DMS53 treated with DMSO at 0.1 percent for 48 hours (cell line): Measurements from ENCODE around the gene NAV1.
"Not testable (repeated sequence)": the region's sequence is repeated elsewhere in the genome, so short reads cannot be mapped to it uniquely, and the experiment has no call there.

Experiments
- DNase-seq: peaks from one replicate; lab custom pipeline; 2025; ENCODE audit not compliant: unreplicated experiment; lab: John Stamatoyannopoulos, UW

Gene NAV1

GRCh38 chr1:201562659-201563405 is 23.9 kb downstream of the NAV1 start:
- no peak for DNase-seq

GRCh38 chr1:201563406-201563780 is 24.5 kb downstream of the NAV1 start:
- no peak for DNase-seq

DNA sequence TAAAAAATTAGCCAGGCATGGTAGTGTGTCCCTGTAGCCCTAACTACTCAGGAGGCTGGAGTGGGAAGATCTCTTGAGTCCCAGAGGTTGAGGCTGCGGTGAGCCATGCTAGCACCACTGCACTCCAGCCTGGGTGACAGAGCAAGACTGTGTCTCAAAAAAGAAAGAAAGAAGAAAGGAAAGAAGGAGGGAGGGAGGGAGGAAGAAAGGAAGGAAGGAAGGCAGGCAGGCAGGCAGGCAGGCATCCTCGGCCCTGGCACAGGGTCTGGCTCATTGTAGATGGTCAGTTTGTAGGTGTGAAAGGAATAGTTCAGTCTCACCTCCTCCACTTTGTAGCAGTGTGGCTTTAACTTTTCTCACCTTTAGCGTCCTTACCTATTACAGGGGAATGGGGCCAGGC is 25.0 kb downstream of the NAV1 start:
- no peak for DNase-seq

- DNase-seq, result no peak
Measured at GRCh38 chr1:201565024-201565730, 26.2 kb downstream of the NAV1 start.

DNA sequence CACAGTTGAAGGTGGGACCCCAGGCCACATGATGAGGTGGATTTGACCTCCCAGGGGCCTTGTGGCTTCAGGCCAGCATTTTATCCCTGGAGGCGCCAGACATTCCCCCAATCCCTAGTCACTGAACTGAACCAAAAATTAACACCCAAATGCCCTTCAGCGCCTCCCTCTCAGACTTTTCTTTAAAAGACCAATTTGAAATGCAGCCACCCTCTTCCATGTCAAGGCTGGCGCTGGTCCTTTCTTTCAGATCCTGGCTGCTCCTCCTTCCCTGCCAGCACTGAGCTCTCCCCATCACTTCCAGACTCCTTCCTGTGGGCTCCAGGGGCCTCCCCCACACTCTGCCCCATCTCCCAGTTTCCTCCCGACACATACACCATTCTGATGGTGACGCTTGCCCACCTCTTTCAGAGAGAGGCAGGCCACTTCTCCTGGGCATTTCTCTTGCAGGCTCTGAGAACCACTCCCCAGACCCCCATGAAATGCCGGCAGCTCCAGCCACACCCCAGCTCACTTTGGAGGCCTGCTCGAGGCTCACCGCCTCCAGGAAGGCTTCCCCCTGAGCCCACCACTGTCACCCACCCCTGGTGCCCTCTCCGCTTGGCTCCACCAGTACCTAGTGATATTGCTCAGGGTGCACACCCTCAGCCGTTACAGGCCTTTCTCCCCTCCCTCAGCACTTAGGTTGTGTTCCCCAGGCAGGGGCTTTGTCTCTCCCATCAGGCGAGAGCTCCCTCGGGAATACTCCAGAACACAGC is 27.0 kb downstream of the NAV1 start:
- DNase-seq, result no peak

DNA sequence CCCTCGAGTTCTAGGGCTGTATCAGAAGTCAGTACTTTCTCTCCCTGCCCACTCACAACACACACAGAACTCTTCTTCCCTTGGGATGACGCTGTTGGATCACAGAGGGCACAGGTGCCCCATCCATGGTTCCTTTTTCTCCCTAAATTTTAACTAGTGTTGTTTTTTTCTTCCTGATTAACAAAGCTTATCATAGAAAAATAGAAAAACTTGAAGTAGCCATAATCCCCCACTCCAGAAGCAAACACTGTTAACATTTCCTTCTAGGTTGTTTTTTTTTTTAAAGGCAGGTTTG is 27.5 kb downstream of the NAV1 start:
- no peak for DNase-seq

GRCh38 chr1:201566933-201567801 is 28.2 kb downstream of the NAV1 start:
- no peak for DNase-seq

DNA sequence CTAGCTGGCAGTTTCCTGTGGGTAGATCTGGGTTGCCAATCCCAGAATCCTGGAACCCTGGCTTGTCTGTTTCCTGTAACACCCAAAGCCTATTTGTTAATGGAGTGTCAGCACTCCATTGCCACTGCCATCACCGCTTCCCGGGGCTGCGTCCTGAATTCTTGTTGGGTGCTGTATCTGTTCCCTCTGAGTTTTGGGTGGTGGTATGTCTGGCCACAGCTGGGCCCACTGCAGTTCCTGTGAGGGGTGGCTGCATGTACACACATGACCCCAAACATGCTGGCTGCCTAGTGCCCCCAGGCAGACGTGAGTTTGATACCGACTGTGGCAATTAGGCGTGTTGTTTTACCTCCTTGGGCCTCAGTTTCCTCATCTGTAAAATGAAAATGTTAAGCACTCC is 29.3 kb downstream of the NAV1 start:
- DNase-seq, result no peak

DNA sequence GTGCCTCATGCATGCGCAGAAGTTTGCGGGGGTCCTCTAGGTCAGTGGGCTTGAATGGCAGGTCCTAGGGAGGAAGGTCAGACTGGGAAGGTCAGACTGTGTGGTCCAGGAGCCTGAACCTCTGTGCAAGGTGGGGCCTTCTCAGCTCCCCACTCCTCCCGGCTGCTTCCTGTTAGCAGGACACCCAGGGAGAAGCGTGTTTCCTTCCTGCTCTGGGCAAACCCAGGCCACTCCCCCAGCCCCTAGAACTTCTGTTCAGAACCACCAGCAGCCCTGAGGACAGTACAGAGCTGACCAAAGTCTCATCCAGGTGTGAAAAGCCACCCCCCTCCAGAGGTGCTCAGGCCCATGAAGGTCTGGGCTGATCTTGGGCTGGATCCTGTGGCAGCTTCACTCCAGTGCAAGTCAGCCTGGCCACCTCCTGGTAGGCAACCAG is 29.9 kb downstream of the NAV1 start:
- no peak for DNase-seq

- no peak for DNase-seq
Measured at GRCh38 chr1:201570181-201570885, 31.4 kb downstream of the NAV1 start.

- no peak for DNase-seq
Measured at GRCh38 chr1:201570886-201571624, 32.1 kb downstream of the NAV1 start.

GRCh38 chr1:201573030-201573429 is 34.1 kb downstream of the NAV1 start:
- no peak for DNase-seq

DNA sequence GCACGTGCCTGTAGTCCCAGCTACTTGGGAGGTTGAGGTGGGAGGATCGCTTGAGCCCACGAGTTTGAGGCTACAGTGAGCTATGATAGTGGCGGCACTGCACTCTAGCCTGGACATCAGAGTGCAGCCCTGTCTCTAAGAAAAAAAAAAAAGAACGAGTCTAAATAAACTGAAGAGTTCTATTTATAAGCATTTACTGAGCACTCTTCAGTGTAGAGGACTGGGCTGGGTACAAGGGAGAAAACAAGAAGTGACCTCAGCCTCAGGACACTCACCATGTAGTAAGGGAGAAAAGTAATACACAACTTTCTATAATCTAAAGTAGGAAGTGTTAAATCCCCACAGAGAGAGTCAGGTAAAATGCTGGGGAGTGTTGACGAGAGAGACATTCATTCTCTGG is 35.0 kb downstream of the NAV1 start:
- no peak for DNase-seq

DNA sequence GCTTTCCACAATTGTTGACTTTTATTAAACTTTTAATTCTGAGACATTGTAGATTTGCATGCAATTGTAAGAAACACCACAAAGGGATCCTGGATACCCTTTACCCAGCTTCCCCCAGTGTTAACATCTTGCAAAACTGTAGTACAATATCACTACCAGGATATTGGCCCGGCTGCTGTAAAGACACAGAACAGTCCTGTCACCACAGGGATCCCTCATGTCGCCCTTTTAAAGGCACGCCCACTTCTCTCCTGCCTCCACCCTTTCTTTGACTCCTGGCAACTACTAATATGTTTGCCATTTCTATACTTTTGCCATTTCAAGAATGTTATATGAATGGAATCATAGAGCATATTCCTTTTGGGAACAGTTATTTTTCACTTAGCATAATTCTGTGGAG is 37.0 kb downstream of the NAV1 start:
- DNase-seq, result no peak

DNA sequence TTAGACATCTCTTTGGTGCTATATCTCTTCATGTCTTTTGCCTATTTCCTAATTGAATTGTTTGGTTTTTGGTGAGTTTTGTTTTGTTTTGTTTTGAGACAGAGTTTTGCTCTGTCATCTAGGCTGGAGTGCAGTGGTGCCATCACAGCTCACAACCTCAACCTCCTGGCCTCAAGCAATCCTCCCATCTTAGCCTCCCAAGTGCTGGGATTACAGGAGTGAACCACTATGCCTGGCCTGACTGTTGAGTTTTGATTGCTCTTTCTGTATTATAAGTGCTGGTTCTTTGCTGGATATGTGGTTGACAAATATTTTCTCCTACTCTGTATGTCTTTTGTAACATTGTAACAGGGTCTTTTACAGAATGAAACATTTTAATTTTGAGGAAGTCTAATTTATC is 38.0 kb downstream of the NAV1 start:
- no peak for DNase-seq

GRCh38 chr1:201578008-201578888 is 39.3 kb downstream of the NAV1 start:
- DNase-seq, result no peak

DNA sequence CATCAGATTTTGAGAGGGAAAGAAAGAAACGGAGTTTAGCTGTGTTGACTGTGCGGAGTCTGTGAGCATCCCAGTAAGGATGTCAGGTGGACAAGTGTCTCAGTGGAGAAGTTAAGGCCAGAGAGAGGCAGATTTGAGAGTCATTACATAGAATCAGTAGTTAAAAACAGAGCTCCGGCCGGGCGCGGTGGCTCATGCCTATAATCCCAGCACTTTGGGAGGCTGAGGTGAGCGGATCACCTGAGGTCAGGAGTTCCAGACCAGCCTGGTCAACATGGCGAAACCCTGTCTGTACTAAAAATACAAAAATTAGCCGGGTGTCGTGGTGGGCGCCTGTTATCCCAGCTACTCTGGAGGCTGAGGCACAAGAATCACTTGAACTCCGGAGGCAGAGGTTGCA is 42.4 kb downstream of the NAV1 start:
- DNase-seq, result not testable (repeated sequence)

GRCh38 chr1:201582705-201583442 is 43.9 kb downstream of the NAV1 start:
- DNase-seq, result no peak
